Endothelial cell of umbilical vein (primary cell): ENCODE measurements around the gene SLC8A2. TPM values are rescaled to one million over a fixed set of nuclear protein-coding genes. Genes with fewer than 3 reads are reported as not detected.

Experiments
- BruUV-seq: library from RNA; stranded (reverse); fragments of 400-500 nt; replicated peaks from 2 replicates; lab custom pipeline; 2021; lab: Mats Ljungman, UMichigan
- CTCF ChIA-PET: fragments of 300-600, 350-600 bp; sonication (Branson Sonifier 250); formaldehyde crosslinking; loops from one replicate; lab custom pipeline; 2021; ENCODE audit warnings: antibody characterized with exemption, inconsistent platforms; lab: Charles Lee
- POLR2A ChIA-PET: fragments of 300-600, 350-600 bp; sonication (Branson Sonifier 250); formaldehyde crosslinking; loops from one replicate; lab custom pipeline; 2021; ENCODE audit warnings: antibody characterized with exemption, inconsistent platforms; lab: Charles Lee
- DNase-seq: peaks from one replicate; pipeline ENCODE4 v3.0.0-alpha.2; 2011; ENCODE audit warnings: low read depth, low spot score
- FAIRE-seq: peaks from 2 replicates; lab custom pipeline; 2011; peaks lifted over from hg19 to GRCh38; lab: Jason Lieb, UNC
- H2AFZ ChIP-seq: 2 replicates; pipeline ENCODE4 v1.6.0; 2012; ENCODE audit warnings: low read depth, low read length, control low read depth, inconsistent platforms
- H3K27ac ChIP-seq: 2 replicates; pipeline ENCODE4 v1.5.1; 2011; ENCODE audit warnings: low read depth, mild to moderate bottlenecking, control low read depth, low read length, moderate library complexity; ENCODE audit not compliant: insufficient read depth
- H3K27me3 ChIP-seq, 2 experiments: 2 replicates each; pipeline versions ENCODE4 v1.6.0 to v1.6.1; 2011; ENCODE audit warnings: low read length in 2 of 2, mixed read lengths in 1 of 2; ENCODE audit not compliant: control insufficient read depth in 2 of 2, insufficient read depth in 2 of 2
- H3K36me3 ChIP-seq, 2 experiments: 2 replicates in 1 of 2; 3 replicates in 1 of 2; pipeline ENCODE4 v1.5.1; 2011; ENCODE audit warnings: low read length in 2 of 2, mild to moderate bottlenecking in 1 of 2, moderate library complexity in 1 of 2; ENCODE audit not compliant: control insufficient read depth in 2 of 2, insufficient read depth in 2 of 2; ENCODE audit errors: extremely low read depth in 1 of 2
- H3K4me1 ChIP-seq: 3 replicates; pipeline ENCODE4 v1.5.1; 2011; ENCODE audit warnings: mild to moderate bottlenecking, low read length; ENCODE audit not compliant: control insufficient read depth, insufficient read depth; ENCODE audit errors: extremely low read depth
- H3K4me2 ChIP-seq: 2 replicates; pipeline ENCODE4 v1.6.1; 2011; ENCODE audit warnings: low read length, control low read depth, mixed read lengths; ENCODE audit not compliant: insufficient read depth
- H3K4me3 ChIP-seq, 3 experiments: fragments of 200-600 bp in 1 of 3; sonication (generic), shearing (Covaris generic) in 1 of 3; replicated peaks in 1 of 3; 2 replicates each; pipeline ENCODE4 v1.5.1; 2011 to 2016; ENCODE audit warnings: control low read depth in 3 of 3, low read length in 3 of 3, mild to moderate bottlenecking in 2 of 3, inconsistent platforms in 1 of 3, low read depth in 1 of 3, moderate library complexity in 1 of 3; ENCODE audit not compliant: insufficient read depth in 1 of 3
- H3K79me2 ChIP-seq: 2 replicates; pipeline ENCODE4 v1.6.0; 2012; ENCODE audit warnings: low read length, inconsistent platforms; ENCODE audit not compliant: control insufficient read depth, insufficient read depth
- H3K9ac ChIP-seq: replicated peaks from 2 replicates; pipeline ENCODE3; 2011; ENCODE audit warnings: low read length, control low read depth; ENCODE audit not compliant: insufficient read depth; ENCODE audit errors: extremely low read depth
- H3K9me1 ChIP-seq: replicated peaks from 3 replicates; pipeline ENCODE4 v1.6.0; 2011; ENCODE audit warnings: mild to moderate bottlenecking, low read length; ENCODE audit not compliant: control insufficient read depth, insufficient read depth; ENCODE audit errors: extremely low read depth
- H3K9me3 ChIP-seq: replicated peaks from 2 replicates; pipeline ENCODE4 v1.5.1; 2012; ENCODE audit warnings: low read length, inconsistent platforms; ENCODE audit not compliant: control insufficient read depth, insufficient read depth
- H4K20me1 ChIP-seq: replicated peaks from 2 replicates; pipeline ENCODE3; 2011; ENCODE audit warnings: mild to moderate bottlenecking, low read length; ENCODE audit not compliant: control insufficient read depth, insufficient read depth; ENCODE audit errors: extremely low read depth
- CTCF ChIP-seq, 2 donors: IDR thresholded peaks; 1 replicate in 1 of 2; 2 replicates in 1 of 2; pipeline ENCODE4 v1.5.1; 2011; ENCODE audit warnings: low read length in 2 of 2, mild to moderate bottlenecking in 2 of 2, moderate library complexity in 2 of 2, control low read depth in 1 of 2, inconsistent platforms in 1 of 2, low read depth in 1 of 2; ENCODE audit not compliant: insufficient read depth in 1 of 2; ENCODE audit errors: extremely low read depth in 1 of 2
- EZH2 ChIP-seq: IDR thresholded peaks from 2 replicates; pipeline ENCODE4 v1.6.1; 2012; ENCODE audit warnings: borderline replicate concordance, low read depth, mild to moderate bottlenecking, moderate library complexity, low read length, inconsistent platforms; ENCODE audit not compliant: severe bottlenecking
- FOS ChIP-seq: IDR thresholded peaks from 2 replicates; pipeline ENCODE4 v1.6.1; 2011; ENCODE audit warnings: mild to moderate bottlenecking, low read length, moderate library complexity, borderline replicate concordance; ENCODE audit not compliant: insufficient read depth
- GATA2 ChIP-seq: IDR thresholded peaks from 2 replicates; pipeline ENCODE4 v1.7.0; 2011; ENCODE audit warnings: low read depth, mild to moderate bottlenecking, moderate library complexity, mixed read lengths, low read length; ENCODE audit not compliant: insufficient read length, insufficient read depth
- JUN ChIP-seq: IDR thresholded peaks from 2 replicates; pipeline ENCODE4 v1.6.1; 2011; ENCODE audit warnings: borderline replicate concordance, low read depth; ENCODE audit not compliant: insufficient read length, insufficient read depth
- MAX ChIP-seq: IDR thresholded peaks from 2 replicates; pipeline ENCODE4 v1.6.1; 2011; ENCODE audit not compliant: insufficient read depth, insufficient read length
- MYC ChIP-seq: IDR thresholded peaks from one replicate; pipeline ENCODE4 v1.6.1; 2011; ENCODE audit warnings: mild to moderate bottlenecking, low read depth, low read length
- POLR2A ChIP-seq: IDR thresholded peaks from 2 replicates; pipeline ENCODE4 v1.6.1; 2012; ENCODE audit warnings: low read depth, mild to moderate bottlenecking, control low read depth, low read length
- POLR2AphosphoS5 ChIP-seq: IDR thresholded peaks from 2 replicates; pipeline ENCODE4 v1.6.1; 2012; ENCODE audit warnings: low read depth, mild to moderate bottlenecking, control low read depth, low read length, moderate library complexity; ENCODE audit not compliant: insufficient read depth
- dilution Hi-C: fragments of 300-500 bp; cut with MboI; formaldehyde crosslinking; loops from one replicate; pipeline ENCODE4 v1.15.0; 2019; ENCODE audit warnings: low sequenced_read_pairs; ENCODE audit not compliant: extremely low pct_ligation_motif_present
- intact Hi-C: fragments of 100-400 bp; cut with micrococcal nuclease; formaldehyde crosslinking; loops from one replicate; pipeline ENCODE4 v1.10.0; 2022
- polyA plus RNA-seq, 4 experiments: library from polyadenylated mRNA; depleted of rRNA in 3 of 4; stranded (reverse) in 3 of 4; unstranded in 1 of 4; fragments of >200 nt; gene quantifications; 2 replicates each; pipeline versions ENCODE4 v1.2.1 to v1.2.3, GENCODE V29; 2011 to 2012; ENCODE audit warnings: missing spikeins in 1 of 4
- total RNA-seq: library from RNA; stranded (reverse); gene quantifications from 2 replicates; pipeline ENCODE4 v1.2.3, GENCODE V29; 2021

The SLC8A2 gene
- total and polyA plus RNA-seq, 2 donors (not counting 3 experiments of a cell fraction or from before 2014, with no cell fraction given): not detected

GRCh38 chr19:47419030-47419783 is 52.5 kb downstream of the SLC8A2 start, which contains the start of gene MEIS3:
Gene MEIS3 (minus strand): TSS chr19:47419527. CDS start chr19:47419081, 446 bp downstream.
- no peak within 1 kb of the TSS for H3K27ac ChIP-seq
- no peaks in the 10 kb centered on the region for H3K9me1 ChIP-seq
- no peaks in the 10 kb centered on the region for H3K9me3 ChIP-seq
- H3K36me3 ChIP-seq: no peaks in the 10 kb centered on the region
- ChIA-PET POLR2A (no interaction called here), CTCF (interaction anchor here (1.0 kb wide), 1 partner anchor 9 kb away, joined by 4 read pairs; no protein-coding TSS in a partner anchor)
- dilution Hi-C loops (no loop called here), intact Hi-C loops (no loop called here)
- FAIRE-seq (no peak), DNase-seq (no peak)
- H3K4me1 ChIP-seq: no peaks in the 10 kb centered on the region
- no peaks in the 10 kb centered on the region for H3K79me2 ChIP-seq
- H4K20me1 ChIP-seq: no peaks in the 10 kb centered on the region
- H2AFZ ChIP-seq: no peak within 1 kb of the TSS
- no peak within 1 kb of the TSS for H3K4me3 ChIP-seq
- no peak within 1 kb of the TSS for H3K9ac ChIP-seq
- H3K4me2 ChIP-seq: no peak within 1 kb of the TSS
- no TSS peak for BruUV-seq
- TF ChIP-seq EZH2 (peak; percentile 90), MAX (no peak)
- H3K27me3 ChIP-seq: peaks cover 66 to 67% of the 10 kb centered on the region in 2 experiments

- Histone ChIP-seq H3K9ac (no peak overlapping the region), H3K9me3 (no peaks in the 10 kb centered on the region), H3K36me3 (no peaks in the 10 kb centered on the region), H4K20me1 (no peaks in the 10 kb centered on the region), H3K4me2 (no peak overlapping the region), H3K4me3 (no peak overlapping the region), H3K79me2 (no peaks in the 10 kb centered on the region), H3K27ac (no peak overlapping the region), H3K27me3 (peaks cover 63 to 64% of the 10 kb centered on the region in 2 experiments), H2AFZ (no peak overlapping the region), H3K4me1 (no peaks in the 10 kb centered on the region), H3K9me1 (no peaks in the 10 kb centered on the region)
- dilution Hi-C loops (no loop called here), intact Hi-C loops (no loop called here)
- ChIA-PET POLR2A (no interaction called here), CTCF (interaction anchor here (1.0 kb wide), 1 partner anchor 9 kb away, joined by 4 read pairs; no protein-coding TSS in a partner anchor)
- TF ChIP-seq POLR2A (no peak), POLR2AphosphoS5 (no peak), EZH2 (no peak), MAX (no peak), JUN (no peak), MYC (no peak), GATA2 (no peak), CTCF (IDR thresholded peaks at IDR 0.05; ENCODE audit: extremely low read depth in 1 of 2, insufficient read depth in 1 of 2, low read depth in 1 of 2, low read length in 2 of 2) (no peak), FOS (no peak)
- DNase-seq (no peak), FAIRE-seq (no peak)
- BruUV-seq: no TSS peak
Measured at GRCh38 chr19:47418692-47419029, 53.0 kb downstream of the SLC8A2 start.
